GM08714 (cell line): ENCODE measurements around the gene SIL1.
"Not testable (repeated sequence)": the region's sequence is repeated elsewhere in the genome, so short reads cannot be mapped to it uniquely, and the experiment has no call there.

Experiments
- H3K4me3 ChIP-seq: fragments of 200-500 bp; sonication (Bioruptor generic); 2 replicates; pipeline ENCODE4 v1.5.1; 2014; ENCODE audit warnings: mild to moderate bottlenecking, low read length, inconsistent platforms
- ZNF274 ChIP-seq: IDR thresholded peaks from 2 replicates; pipeline ENCODE4 v1.6.1; 2012; ENCODE audit warnings: mild to moderate bottlenecking, low read depth, low read length

The SIL1 gene

GRCh38 chr5:139171779-139172404 lies 26.3 kb downstream of the SIL1 start:
- TF ChIP-seq ZNF274, result no peak
- no peak overlapping the region for H3K4me3 ChIP-seq

GRCh38 chr5:139167952-139168720 lies 30.0 kb downstream of the SIL1 start:
- H3K4me3 ChIP-seq, result no peak overlapping the region
- no peak for TF ChIP-seq ZNF274

- H3K4me3 ChIP-seq, result no peak overlapping the region
- TF ChIP-seq ZNF274, result no peak
Observed at GRCh38 chr5:139167533-139167932, 30.6 kb downstream of the SIL1 start.

GRCh38 chr5:139167063-139167462 lies 31.1 kb downstream of the SIL1 start:
- H3K4me3 ChIP-seq, result no peak overlapping the region
- TF ChIP-seq ZNF274, result no peak

- H3K4me3 ChIP-seq, result not testable (repeated sequence)
Observed at GRCh38 chr5:139164897-139165296, 33.3 kb downstream of the SIL1 start.

GRCh38 chr5:139164020-139164419 lies 34.1 kb downstream of the SIL1 start:
- TF ChIP-seq ZNF274, result no peak
- H3K4me3 ChIP-seq, result no peak overlapping the region

- TF ChIP-seq ZNF274, result no peak
- no peak overlapping the region for H3K4me3 ChIP-seq
Observed at GRCh38 chr5:139162448-139162847, 35.7 kb downstream of the SIL1 start.

- no peak overlapping the region for H3K4me3 ChIP-seq
- no peak for TF ChIP-seq ZNF274
Observed at GRCh38 chr5:139158791-139159190, 39.4 kb downstream of the SIL1 start.

- no peak overlapping the region for H3K4me3 ChIP-seq
- no peak for TF ChIP-seq ZNF274
Observed at GRCh38 chr5:139157556-139157955, 40.6 kb downstream of the SIL1 start.

GRCh38 chr5:139156814-139157213 lies 41.4 kb downstream of the SIL1 start:
- H3K4me3 ChIP-seq, result no peak overlapping the region
- no peak for TF ChIP-seq ZNF274

- TF ChIP-seq ZNF274, result no peak
- no peak overlapping the region for H3K4me3 ChIP-seq
Observed at GRCh38 chr5:139155333-139155732, 42.8 kb downstream of the SIL1 start.

- no peak for TF ChIP-seq ZNF274
- H3K4me3 ChIP-seq, result no peak overlapping the region
Observed at GRCh38 chr5:139151902-139152301, 46.3 kb downstream of the SIL1 start.

- no peak overlapping the region for H3K4me3 ChIP-seq
- no peak for TF ChIP-seq ZNF274
Observed at GRCh38 chr5:139150367-139150999, 47.7 kb downstream of the SIL1 start.

- H3K4me3 ChIP-seq, result no peak overlapping the region
- no peak for TF ChIP-seq ZNF274
Observed at GRCh38 chr5:139149477-139150199, 48.5 kb downstream of the SIL1 start.
